ENCODE measurements around the gene CELF1. TPM values are rescaled to one million over a fixed set of nuclear protein-coding genes. Genes with fewer than 3 reads are reported as not detected.

Gene CELF1
- total RNA-seq, 1 donor, result 128 TPM

- no peak for DNase-seq (ENCODE audit: low read depth)
- H3K4me3 ChIP-seq (ENCODE audit: low read depth, low read length), result no peak overlapping the region
- TF ChIP-seq CTCF (IDR thresholded peaks at IDR 0.05; ENCODE audit: insufficient read depth, low read depth, low read length), result no peak
Observed at GRCh38 chr11:47518212-47518964, 34.5 kb downstream of the CELF1 start.

- TF ChIP-seq CTCF (IDR thresholded peaks at IDR 0.05; ENCODE audit: insufficient read depth, low read depth, low read length), result no peak
- no peak for DNase-seq (ENCODE audit: low read depth)
- no peak overlapping the region for H3K4me3 ChIP-seq (ENCODE audit: low read depth, low read length)
Observed at GRCh38 chr11:47516984-47517853, 35.7 kb downstream of the CELF1 start.

GRCh38 chr11:47516155-47516554 is 36.8 kb downstream of the CELF1 start:
- no peak overlapping the region for H3K4me3 ChIP-seq (ENCODE audit: low read depth, low read length)
- TF ChIP-seq CTCF (IDR thresholded peaks at IDR 0.05; ENCODE audit: insufficient read depth, low read depth, low read length), result no peak
- no peak for DNase-seq (ENCODE audit: low read depth)

GRCh38 chr11:47514825-47515647 is 37.9 kb downstream of the CELF1 start:
- no peak for TF ChIP-seq CTCF (IDR thresholded peaks at IDR 0.05; ENCODE audit: insufficient read depth, low read depth, low read length)
- DNase-seq (ENCODE audit: low read depth), result peak; percentile 81
- H3K4me3 ChIP-seq (ENCODE audit: low read depth, low read length), result no peak overlapping the region

- TF ChIP-seq CTCF (IDR thresholded peaks at IDR 0.05; ENCODE audit: insufficient read depth, low read depth, low read length), result no peak
- H3K4me3 ChIP-seq (ENCODE audit: low read depth, low read length), result no peak overlapping the region
- DNase-seq (ENCODE audit: low read depth), result no peak
Observed at GRCh38 chr11:47512701-47513100, 40.2 kb downstream of the CELF1 start.

- no peak overlapping the region for H3K4me3 ChIP-seq (ENCODE audit: low read depth, low read length)
- no peak for DNase-seq (ENCODE audit: low read depth)
- TF ChIP-seq CTCF (IDR thresholded peaks at IDR 0.05; ENCODE audit: insufficient read depth, low read depth, low read length), result no peak
Observed at GRCh38 chr11:47511917-47512316, 41.0 kb downstream of the CELF1 start.
